ENCODE data around the gene NKX6-2.

- TF ChIP-seq CTCF (IDR thresholded peaks at IDR 0.05; ENCODE audit: low read length) (no peak), EZH2 (IDR thresholded peaks at IDR 0.05; ENCODE audit: borderline replicate concordance, low read length) (no peak)
Observed at GRCh38 chr10:132784866-132785722, 853 bp downstream of the NKX6-2 start.
